Measurements from ENCODE around the gene DEAF1.

The DEAF1 gene

DNA sequence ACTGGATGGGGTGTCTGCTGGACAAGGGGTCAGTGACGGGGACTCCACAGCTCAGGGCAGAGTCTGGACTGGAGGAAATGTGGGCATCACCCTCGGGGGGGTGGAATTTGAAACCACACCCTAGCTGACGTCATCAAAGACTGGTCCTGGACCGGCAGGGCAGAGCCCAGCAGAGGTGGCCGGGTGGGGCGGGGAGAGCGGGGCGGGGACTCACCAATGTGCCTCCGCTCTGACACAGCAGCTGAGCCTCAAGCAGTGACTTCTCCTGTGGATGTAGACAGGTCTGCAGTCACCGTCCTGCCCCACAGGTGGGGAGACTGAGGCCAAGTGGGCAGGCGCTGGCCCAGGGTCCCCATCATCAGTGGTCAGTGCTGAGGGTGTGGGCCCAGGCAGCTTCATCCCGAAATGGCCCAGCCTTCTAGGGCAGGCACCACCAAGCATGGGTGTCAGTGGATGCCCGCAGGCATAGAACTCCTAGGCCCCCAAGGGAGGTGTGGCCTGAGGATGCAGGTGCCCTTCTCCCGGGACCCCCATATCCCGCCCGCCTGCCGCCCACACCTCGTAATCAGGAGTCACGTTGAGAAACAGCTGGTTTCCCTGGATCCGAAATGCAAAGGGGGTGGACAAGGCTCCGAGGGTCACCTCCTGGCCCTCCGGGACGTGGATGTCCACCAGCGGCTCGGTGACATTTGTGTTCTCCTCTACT lies 70.9 kb downstream of the DEAF1 start:
- no peak for DNase-seq (ENCODE audit: insufficient read length, low spot score)
- FAIRE-seq = no peak
- TF ChIP-seq PAX5 (IDR thresholded peaks at IDR 0.05; ENCODE audit: insufficient read depth, low read length, severe bottlenecking) (no peak), POU2F2 (IDR thresholded peaks at IDR 0.05; ENCODE audit: low read depth, low read length) (no peak), SPI1 (IDR thresholded peaks at IDR 0.05; ENCODE audit: low read depth, low read length) (no peak), POLR2AphosphoS5 (IDR thresholded peaks at IDR 0.05; ENCODE audit: low read depth, low read length) (no peak), TAF1 (IDR thresholded peaks at IDR 0.05; ENCODE audit: low read depth, low read length) (no peak), POLR2A (IDR thresholded peaks at IDR 0.05; ENCODE audit: low read depth, low read length) (no peak)

GRCh38 chr11:623349-623869 lies 71.6 kb downstream of the DEAF1 start:
- TF ChIP-seq TAF1 (IDR thresholded peaks at IDR 0.05; ENCODE audit: low read depth, low read length) (no peak), POLR2A (IDR thresholded peaks at IDR 0.05; ENCODE audit: low read depth, low read length) (no peak), POLR2AphosphoS5 (IDR thresholded peaks at IDR 0.05; ENCODE audit: low read depth, low read length) (no peak), PAX5 (IDR thresholded peaks at IDR 0.05; ENCODE audit: insufficient read depth, low read length, severe bottlenecking) (no peak), SPI1 (IDR thresholded peaks at IDR 0.05; ENCODE audit: low read depth, low read length) (no peak), POU2F2 (IDR thresholded peaks at IDR 0.05; ENCODE audit: low read depth, low read length) (no peak)
- FAIRE-seq = no peak

DNA sequence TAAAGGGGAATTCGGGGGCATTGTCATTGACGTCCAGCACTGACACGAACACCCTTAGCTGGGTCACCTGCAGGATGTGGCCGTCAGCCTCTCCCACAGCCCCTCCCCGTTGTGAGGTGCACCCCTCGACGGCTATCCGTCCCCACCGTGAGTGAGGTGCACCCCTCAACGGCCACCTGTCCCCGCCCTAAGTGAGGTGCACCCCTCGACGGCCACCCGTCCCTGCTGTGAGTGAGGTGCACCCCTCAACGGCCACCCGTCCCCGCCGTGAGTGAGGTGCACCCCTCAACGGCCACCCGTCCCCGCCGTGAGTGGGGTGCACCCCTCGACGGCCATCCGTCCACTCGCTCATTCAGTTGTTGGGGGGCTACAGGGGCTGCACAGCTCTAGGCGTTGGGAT lies 73.2 kb downstream of the DEAF1 start:
- DNase-seq (ENCODE audit: insufficient read length, low spot score) (no peak), FAIRE-seq (no peak)
- TF ChIP-seq POLR2AphosphoS5 (IDR thresholded peaks at IDR 0.05; ENCODE audit: low read depth, low read length) (no peak), POU2F2 (IDR thresholded peaks at IDR 0.05; ENCODE audit: low read depth, low read length) (no peak), POLR2A (IDR thresholded peaks at IDR 0.05; ENCODE audit: low read depth, low read length) (no peak)

More at GRCh38 chr11:623349-623869, 71.6 kb downstream of the DEAF1 start:
- DNase-seq (ENCODE audit: insufficient read length, low spot score) = no peak

- FAIRE-seq = no peak
- TF ChIP-seq POLR2A (IDR thresholded peaks at IDR 0.05; ENCODE audit: low read depth, low read length) (no peak), POU2F2 (IDR thresholded peaks at IDR 0.05; ENCODE audit: low read depth, low read length) (no peak), SPI1 (IDR thresholded peaks at IDR 0.05; ENCODE audit: low read depth, low read length) (no peak), TAF1 (IDR thresholded peaks at IDR 0.05; ENCODE audit: low read depth, low read length) (no peak), POLR2AphosphoS5 (IDR thresholded peaks at IDR 0.05; ENCODE audit: low read depth, low read length) (no peak), PAX5 (IDR thresholded peaks at IDR 0.05; ENCODE audit: insufficient read depth, low read length, severe bottlenecking) (no peak)
- DNase-seq (ENCODE audit: insufficient read length, low spot score) = no peak
Measured at GRCh38 chr11:620935-621814, 73.8 kb downstream of the DEAF1 start.

DNA sequence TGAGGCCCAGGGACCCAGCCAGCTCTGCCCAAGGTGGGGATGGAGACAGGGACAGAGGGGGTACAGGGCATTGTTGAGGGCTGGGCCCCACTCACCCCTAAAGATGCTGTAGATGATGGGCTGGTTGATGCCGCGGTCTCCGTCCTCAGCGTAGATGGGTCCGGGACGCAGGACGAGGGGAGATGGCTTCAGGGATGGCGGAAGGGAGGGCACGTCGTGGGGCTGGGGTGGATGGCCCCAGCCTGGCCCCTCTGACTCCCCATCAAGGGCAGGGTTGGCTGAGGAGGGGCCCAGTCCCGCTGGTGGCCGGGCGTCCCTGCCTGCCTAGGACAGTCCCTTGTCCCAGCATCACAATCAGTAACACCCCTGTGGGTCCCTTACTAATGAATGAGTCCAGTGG lies 74.8 kb downstream of the DEAF1 start:
- TF ChIP-seq POLR2AphosphoS5 (IDR thresholded peaks at IDR 0.05; ENCODE audit: low read depth, low read length) (0 out of 2 replicates have a peak, but pooled peaks have one; percentile 31), SPI1 (IDR thresholded peaks at IDR 0.05; ENCODE audit: low read depth, low read length) (no peak), TAF1 (IDR thresholded peaks at IDR 0.05; ENCODE audit: low read depth, low read length) (no peak)
- no peak for DNase-seq (ENCODE audit: insufficient read length, low spot score)
- FAIRE-seq = no peak

DNA sequence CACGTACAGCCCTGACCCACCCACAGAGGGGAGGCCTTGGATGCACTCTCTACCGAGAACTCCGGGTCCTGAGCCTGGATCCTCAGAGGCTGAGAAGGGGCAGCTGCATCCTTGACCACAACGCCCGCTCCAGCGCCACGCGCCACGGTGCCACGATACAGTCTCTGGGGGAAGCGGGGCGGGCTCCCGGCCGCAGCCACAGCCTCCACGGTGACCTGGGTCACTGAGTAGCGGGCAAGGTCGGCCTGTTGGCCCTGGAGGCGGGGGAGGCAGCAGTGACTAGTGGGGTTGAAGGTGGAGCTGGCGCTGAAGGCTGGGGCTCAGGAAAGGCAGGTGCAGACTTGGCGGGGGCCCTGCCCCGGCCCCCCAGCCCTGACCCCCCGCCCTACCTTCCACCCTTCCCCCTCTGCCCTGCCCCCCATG lies 75.4 kb downstream of the DEAF1 start:
- DNase-seq (ENCODE audit: insufficient read length, low spot score) (no peak), FAIRE-seq (no peak)
- TF ChIP-seq SPI1 (IDR thresholded peaks at IDR 0.05; ENCODE audit: low read depth, low read length) (no peak), POLR2A (IDR thresholded peaks at IDR 0.05; ENCODE audit: low read depth, low read length) (no peak), TAF1 (IDR thresholded peaks at IDR 0.05; ENCODE audit: low read depth, low read length) (no peak), POLR2AphosphoS5 (IDR thresholded peaks at IDR 0.05; ENCODE audit: low read depth, low read length) (no peak), PAX5 (IDR thresholded peaks at IDR 0.05; ENCODE audit: insufficient read depth, low read length, severe bottlenecking) (no peak), POU2F2 (IDR thresholded peaks at IDR 0.05; ENCODE audit: low read depth, low read length) (no peak)

DNA sequence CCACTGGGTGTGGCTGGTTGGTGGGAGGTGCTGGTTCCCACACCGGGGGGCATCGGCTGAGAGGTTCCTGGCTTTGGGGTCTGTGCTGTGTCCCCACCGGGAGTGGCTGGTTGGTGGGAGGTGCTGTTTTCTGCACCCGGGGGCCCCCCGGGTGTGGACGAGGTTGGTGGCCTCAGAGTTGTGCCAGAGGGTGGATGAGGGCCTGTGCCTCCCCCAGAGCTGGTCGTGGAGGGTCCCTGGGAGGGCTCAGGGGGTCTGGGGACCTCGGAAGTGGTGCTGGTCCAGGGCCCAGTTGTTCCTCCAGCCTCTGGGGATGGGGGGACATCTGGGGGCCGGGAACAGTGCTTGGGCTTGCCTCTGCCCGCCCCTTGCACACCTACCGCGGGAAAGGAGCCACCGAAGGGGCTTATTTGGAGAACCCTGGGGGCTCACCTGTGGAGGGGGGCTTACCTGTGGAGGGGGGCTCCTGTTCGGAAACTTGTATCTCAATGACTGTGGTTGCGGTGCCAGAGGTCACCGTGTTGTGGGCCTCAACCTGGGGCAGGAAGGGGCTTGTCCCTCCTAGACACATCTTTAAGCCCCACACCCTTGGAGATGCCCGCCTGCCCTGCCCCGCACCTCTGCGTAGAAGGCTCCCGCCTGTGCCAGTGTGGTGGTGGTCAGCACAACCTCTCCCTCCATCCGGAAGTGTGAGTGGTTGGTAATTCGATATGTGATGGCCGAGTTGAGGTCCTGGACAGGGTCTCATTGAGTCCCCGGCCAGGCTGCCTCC lies 76.0 kb downstream of the DEAF1 start:
- FAIRE-seq (no peak), DNase-seq (ENCODE audit: insufficient read length, low spot score) (no peak)
- TF ChIP-seq POLR2A (IDR thresholded peaks at IDR 0.05; ENCODE audit: low read depth, low read length) (no peak), PAX5 (IDR thresholded peaks at IDR 0.05; ENCODE audit: insufficient read depth, low read length, severe bottlenecking) (no peak), TAF1 (IDR thresholded peaks at IDR 0.05; ENCODE audit: low read depth, low read length) (no peak), POU2F2 (IDR thresholded peaks at IDR 0.05; ENCODE audit: low read depth, low read length) (no peak), POLR2AphosphoS5 (IDR thresholded peaks at IDR 0.05; ENCODE audit: low read depth, low read length) (no peak), SPI1 (IDR thresholded peaks at IDR 0.05; ENCODE audit: low read depth, low read length) (no peak)

DNA sequence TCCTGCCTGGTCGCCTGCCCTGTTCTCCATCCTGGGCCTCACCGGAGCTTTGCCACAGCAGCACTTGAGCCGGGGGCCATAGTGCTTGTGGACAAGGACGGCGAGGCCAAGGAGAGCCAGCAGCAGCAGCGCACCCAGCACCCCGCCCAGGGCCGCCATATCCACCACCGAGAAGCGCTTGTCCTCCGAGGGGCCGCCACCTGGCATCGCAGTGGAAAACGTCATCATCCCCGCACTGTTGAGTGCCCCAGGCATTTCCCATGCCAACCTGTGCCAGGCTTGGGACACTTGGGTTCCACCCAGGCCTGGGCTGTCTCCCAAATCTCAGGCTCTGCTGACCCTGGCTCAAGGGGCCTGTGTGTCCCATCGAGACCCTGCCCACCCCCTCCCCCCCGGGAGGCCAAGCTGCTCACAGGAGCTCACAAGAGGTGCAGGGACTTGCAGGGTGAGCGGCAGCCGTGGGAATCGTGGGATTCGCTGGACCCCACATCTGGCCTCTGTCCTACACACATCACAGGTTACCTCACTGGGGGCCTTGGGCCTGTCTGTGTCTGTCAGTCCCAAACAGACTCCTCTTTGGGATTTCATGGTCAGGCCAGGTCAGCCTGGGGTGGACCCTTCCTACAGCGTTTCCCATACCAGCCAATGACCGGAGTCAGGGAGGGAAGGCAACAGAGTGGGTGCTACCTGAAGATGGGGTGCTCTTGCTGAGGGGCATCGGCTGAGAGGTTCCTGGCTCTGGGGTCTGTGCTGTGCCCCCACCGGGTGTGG lies 76.9 kb downstream of the DEAF1 start:
- no peak for DNase-seq (ENCODE audit: insufficient read length, low spot score)
- TF ChIP-seq TAF1 (IDR thresholded peaks at IDR 0.05; ENCODE audit: low read depth, low read length) (no peak), POLR2AphosphoS5 (IDR thresholded peaks at IDR 0.05; ENCODE audit: low read depth, low read length) (no peak), POLR2A (IDR thresholded peaks at IDR 0.05; ENCODE audit: low read depth, low read length) (no peak), PAX5 (IDR thresholded peaks at IDR 0.05; ENCODE audit: insufficient read depth, low read length, severe bottlenecking) (no peak), SPI1 (IDR thresholded peaks at IDR 0.05; ENCODE audit: low read depth, low read length) (no peak), POU2F2 (IDR thresholded peaks at IDR 0.05; ENCODE audit: low read depth, low read length) (no peak)
- no peak for FAIRE-seq
